GM18870 (cell line): ENCODE measurements around the gene OVCH2.
"Not testable (repeated sequence)": the region's sequence is repeated elsewhere in the genome, so short reads cannot be mapped to it uniquely, and the experiment has no call there.

Source experiments
- ATAC-seq: cut with Tn5 transposase; IDR thresholded peaks from one replicate; pipeline ENCODE4 v1.9.1; 2021; ENCODE audit warnings: moderate library complexity; ENCODE audit not compliant: unreplicated experiment

The OVCH2 gene

DNA sequence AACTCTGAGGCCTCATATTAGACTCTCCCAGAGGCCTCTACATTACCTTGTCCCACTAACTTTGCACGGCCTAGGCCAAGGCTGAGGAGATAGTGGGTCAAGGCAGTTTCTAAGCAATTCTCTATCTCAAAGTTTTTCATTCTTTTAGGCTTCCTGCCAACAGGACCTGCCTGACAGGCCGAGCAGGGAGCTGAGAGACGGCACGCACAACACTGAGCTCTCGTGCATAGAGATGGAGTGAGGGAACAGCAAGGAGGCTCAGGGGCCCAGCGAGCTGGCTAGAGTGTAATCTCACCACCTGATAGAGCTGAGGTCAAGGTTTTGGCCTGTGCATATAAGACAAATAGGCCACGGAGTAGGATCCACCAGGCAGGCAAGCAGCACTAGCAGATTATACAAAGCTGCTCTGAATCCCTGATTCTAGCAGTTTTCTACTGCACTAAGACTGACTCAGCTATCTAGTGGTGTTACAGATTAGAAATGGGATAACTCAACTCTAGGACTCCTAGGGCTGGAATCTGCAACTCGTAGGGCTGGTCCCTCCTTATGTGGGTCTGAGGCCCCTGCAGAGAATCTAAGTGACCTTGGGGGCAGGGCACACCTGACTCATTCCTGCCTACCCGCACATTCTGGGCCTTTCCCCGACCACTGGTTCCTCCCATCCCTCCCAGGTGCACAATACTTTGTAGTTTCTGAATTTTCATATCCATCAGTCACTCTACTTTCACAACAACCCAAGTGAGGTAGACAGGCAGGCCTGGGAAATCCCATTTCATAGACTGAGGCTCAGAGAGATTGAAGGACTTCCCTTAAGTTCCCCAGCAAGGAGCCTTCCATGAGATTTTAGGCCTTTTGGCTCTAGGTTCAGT is 34.7 kb downstream of the OVCH2 start:
- peak; percentile 88 for ATAC-seq

DNA sequence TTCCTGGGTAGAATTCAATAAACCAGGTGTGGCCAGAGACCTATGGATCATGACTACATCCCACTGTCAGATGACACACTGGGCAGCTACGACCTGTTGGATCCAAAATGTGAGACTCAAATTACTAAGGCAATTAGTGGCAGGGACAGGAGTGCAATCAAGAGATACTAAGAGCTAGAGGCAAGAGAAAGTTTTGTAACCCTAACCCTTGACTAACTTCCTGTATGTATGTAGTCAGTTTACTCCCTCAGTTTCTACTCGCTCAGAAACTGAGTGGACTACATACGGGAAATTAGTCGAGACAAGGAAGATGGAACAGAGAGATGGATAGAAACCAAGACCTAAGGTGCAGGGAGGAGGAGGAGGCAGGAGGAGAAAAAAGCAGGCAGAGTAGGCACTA is 35.6 kb downstream of the OVCH2 start:
- ATAC-seq = no peak

- no peak for ATAC-seq
Measured at GRCh38 chr11:7668911-7669310, 37.4 kb downstream of the OVCH2 start.

- ATAC-seq = no peak
Measured at GRCh38 chr11:7668464-7668863, 37.8 kb downstream of the OVCH2 start.

- ATAC-seq = no peak
Measured at GRCh38 chr11:7667460-7667859, 38.8 kb downstream of the OVCH2 start.

GRCh38 chr11:7666292-7666866 is 39.9 kb downstream of the OVCH2 start:
- ATAC-seq = no peak

GRCh38 chr11:7665473-7666291 is 40.6 kb downstream of the OVCH2 start:
- peak; percentile 95 for ATAC-seq

DNA sequence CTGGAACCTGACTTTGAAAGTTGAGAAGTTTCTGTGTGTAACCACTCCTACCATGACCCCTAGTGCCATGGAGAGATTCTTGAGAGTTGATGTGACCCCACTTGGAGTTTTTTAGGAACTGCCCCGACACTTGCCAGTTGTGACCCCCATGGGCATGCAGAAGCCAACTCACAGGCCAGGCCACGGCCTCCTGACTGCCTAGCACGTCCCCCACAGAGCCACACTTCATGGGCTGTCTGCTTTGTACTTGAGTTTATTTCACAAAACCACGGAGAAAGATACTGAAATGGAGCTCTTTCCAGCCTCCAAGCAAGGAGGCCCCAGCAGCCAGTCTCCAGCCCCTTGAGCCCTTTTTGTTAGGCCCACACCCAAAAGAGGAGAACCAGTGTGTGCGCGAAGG is 41.4 kb downstream of the OVCH2 start:
- no peak for ATAC-seq

DNA sequence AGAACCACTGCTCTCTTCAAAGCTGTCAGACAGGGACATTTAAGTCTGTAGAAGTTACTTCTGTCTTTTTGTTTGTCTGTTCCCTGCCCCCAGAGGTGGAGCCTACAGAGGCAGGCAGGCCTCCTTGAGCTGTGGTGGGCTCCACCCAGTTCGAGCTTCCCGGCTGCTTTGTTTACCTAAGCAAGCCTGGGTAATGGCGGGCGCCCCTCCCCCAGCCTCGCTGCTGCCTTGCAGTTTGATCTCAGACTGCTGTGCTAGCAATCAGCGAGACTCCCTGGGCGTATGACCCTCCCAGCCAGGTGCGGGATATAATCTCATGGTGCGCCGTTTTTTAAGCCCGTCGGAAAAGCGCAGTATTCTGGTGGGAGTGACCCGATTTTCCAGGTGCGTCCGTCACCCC is 42.7 kb downstream of the OVCH2 start:
- ATAC-seq = not testable (repeated sequence)

- ATAC-seq = no peak
Measured at GRCh38 chr11:7657306-7658025, 48.8 kb downstream of the OVCH2 start.

GRCh38 chr11:7656704-7657103 is 49.6 kb downstream of the OVCH2 start:
- no peak for ATAC-seq

DNA sequence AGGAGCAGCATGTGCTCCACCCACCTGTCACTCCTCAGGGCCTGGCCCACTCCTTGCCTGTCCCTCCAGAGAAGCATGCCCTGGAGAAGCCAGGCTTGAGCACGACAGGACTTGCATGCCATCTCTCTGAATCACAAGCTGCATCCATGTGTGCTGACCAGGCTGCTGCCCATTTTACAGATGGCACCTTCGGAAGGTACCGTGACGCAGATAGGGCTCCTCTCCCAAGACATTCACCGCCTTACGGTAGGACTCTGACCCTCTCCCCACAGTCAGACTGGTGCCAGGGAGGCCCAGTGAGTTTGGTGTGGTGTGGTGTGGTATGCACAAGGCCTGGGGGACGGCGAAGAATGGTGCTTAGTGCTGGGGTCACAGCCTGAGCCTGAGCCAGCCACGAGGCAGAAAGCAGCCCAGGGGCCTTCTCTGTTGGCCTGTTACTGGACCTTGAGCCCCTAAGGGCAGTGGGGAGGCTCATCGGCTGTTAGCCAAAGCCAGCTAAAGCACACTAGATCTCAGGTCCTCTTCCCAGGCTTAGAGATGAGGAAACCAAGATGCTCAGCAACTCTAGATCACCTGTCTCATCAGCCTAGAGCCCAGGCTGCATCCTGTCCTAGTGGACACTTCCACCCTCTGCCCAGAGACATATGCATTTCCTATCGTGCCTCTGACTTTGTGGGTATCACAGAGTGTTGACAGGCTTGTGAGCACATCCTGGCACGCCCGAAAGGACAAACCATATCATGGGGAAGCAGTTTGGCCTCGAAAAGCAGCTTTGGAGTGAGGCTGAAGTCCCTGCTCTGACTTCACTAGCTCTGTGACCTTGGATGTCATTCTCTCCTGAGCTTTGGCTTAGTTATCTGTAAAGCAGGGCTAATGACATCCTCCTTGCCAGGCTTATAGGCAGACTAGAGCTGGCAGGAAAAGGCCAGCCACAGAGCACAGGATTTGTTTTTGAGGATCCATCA is 50.7 kb downstream of the OVCH2 start:
- no peak for ATAC-seq

DNA sequence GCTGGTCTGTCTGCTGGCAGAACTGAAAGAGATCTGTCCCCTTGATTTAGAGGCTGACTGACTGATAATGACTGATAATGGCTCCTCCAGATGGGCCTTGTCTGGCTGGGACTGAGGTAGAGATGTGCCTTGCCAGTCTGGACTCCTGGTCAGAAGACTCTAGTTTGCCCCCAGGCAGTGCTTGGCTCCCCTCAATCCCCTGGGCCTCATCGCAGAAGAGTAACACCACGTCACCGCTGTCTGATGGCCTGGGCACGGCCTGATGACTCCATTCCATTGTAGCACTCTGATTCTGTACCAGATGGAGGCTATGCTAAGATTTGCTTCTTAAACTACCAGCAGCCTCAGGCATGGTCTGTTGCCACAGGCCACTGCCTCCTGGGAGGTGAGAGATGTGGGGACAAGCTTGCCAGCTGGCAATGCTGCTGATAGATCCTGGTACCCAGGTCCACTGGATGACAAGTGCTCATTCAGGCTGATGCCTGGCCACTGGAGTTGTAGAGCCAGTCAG is 52.0 kb downstream of the OVCH2 start:
- ATAC-seq = no peak

- ATAC-seq = no peak
Measured at GRCh38 chr11:7651700-7652099, 54.6 kb downstream of the OVCH2 start.

GRCh38 chr11:7651140-7651551 is 55.1 kb downstream of the OVCH2 start:
- ATAC-seq = no peak

GRCh38 chr11:7648264-7648663 is 58.0 kb downstream of the OVCH2 start:
- ATAC-seq = no peak

GRCh38 chr11:7646866-7647265 is 59.4 kb downstream of the OVCH2 start:
- no peak for ATAC-seq

DNA sequence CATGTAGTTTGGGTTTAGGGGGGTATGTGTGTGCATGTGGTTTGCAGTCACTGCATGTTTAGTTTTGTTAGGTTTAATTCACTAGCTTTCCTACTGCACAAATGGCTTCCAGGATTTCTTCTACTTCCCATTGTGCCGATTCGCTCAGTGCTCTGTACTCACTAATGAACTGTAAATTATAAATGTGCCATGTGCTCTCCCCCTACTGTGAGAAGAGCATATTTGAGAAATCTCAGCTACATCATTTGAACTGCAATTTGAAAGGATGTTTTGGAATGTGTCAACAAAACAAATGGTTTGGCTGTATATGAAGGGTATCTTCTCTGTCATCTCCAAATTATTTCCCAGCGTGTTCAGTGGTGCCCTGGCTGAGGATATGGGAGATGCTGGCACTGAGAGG is 61.1 kb downstream of the OVCH2 start:
- no peak for ATAC-seq

DNA sequence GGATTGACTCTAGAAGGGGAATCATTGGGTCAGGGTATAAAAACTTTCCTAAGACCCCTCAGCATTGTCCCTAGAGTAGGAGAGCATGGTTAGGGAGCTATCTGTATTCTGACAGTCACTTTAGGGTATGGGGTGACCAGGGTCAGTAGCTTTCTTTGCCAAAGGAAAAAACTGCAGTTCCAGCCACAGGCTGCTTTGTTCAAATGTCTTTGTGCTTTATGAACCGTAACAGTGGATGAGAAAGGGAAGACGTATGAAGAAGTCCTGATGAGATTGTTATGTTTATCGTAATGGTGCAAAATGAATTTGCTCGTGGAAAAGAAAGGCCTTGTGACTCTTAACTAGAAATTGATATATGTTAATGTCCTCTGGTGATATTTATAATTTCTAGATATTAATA is 63.0 kb downstream of the OVCH2 start:
- ATAC-seq = no peak

DNA sequence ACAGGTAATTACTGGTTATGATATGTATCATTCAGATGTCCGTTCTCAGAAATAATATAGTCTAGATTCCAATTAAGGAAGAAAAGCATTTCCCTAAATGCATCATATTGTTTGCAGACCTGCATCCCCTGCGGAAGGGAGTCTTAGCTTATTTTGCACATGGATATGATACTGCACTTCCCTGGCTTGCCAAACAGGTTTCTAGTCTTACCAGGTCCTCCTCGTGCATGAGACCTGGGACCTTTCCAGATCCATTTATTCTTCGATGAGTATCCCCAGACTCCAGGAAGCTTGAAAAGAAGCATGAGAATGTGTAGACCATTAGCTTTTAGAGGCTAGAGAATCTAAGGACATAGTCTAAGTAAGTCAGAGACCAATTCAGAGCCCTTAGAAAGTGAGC is 63.5 kb downstream of the OVCH2 start:
- no peak for ATAC-seq
